VCaP (cell line): ENCODE results near the gene SYT6.

Experiments
- H3K27ac ChIP-seq: fragments of 450-650 bp; 2 replicates; pipeline ENCODE4 v1.5.1; 2017
- CTCF ChIP-seq: fragments of 450-650 bp; conservative IDR thresholded peaks from 2 replicates; pipeline ENCODE4 v1.5.1; 2017; ENCODE audit warnings: mild to moderate bottlenecking, moderate library complexity

The SYT6 gene

GRCh38 chr1:114107474-114108435 lies 45.9 kb downstream of the SYT6 start:
- 0 out of 2 replicates have a peak, but pooled peaks have one; percentile 8 for TF ChIP-seq CTCF
- no peak overlapping the region for H3K27ac ChIP-seq

GRCh38 chr1:114105421-114105979 lies 48.2 kb downstream of the SYT6 start:
- no peak for TF ChIP-seq CTCF
- H3K27ac ChIP-seq, result no peak overlapping the region

GRCh38 chr1:114104949-114105348 lies 48.7 kb downstream of the SYT6 start:
- TF ChIP-seq CTCF, result no peak; the same call in 1 of the 2 replicates
- H3K27ac ChIP-seq, result no peak overlapping the region

- TF ChIP-seq CTCF, result no peak
- no peak overlapping the region for H3K27ac ChIP-seq
These were observed 49.7 kb downstream of the SYT6 start for GRCh38 chr1:114103992-114104391.

DNA sequence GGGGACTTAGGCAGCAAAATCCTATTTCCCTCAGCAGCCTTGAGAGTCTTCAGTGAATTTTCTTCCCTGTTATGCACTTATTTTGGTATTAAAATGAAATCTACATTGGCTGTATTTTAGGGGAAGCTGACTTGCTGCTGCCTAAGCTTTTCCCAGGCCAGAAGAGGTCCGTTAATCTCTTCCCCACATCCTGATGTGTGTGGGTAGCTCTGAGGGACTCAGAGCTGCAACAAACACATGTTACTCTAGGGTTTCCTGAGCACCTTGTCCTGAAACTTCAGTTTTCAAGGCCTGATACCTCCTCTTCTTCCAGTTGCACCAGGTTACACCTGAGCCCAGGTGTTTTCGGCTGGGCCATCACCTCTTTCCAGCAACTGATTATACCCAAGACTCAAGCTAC lies 51.5 kb downstream of the SYT6 start:
- no peak for TF ChIP-seq CTCF
- no peak overlapping the region for H3K27ac ChIP-seq

- no peak overlapping the region for H3K27ac ChIP-seq
- TF ChIP-seq CTCF, result no peak
These were observed 53.5 kb downstream of the SYT6 start for GRCh38 chr1:114100148-114100547.

DNA sequence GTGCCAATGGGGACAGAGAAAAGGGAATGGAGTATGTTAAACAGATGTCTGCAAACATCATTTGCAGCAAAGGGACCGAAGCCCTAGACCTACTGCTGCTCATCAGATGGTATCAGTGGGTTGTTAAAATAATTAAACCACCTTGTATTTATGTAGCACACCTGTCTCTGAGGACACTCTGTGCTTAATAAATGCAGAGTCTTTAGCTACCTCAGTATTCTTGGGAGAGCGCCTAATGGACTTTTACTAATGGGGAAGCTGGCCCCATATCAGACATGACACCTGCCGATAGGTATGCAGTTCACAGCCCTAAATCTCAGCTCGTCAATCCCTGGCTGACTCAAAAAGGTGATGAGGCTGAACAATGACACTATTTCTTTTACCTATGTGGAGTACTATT lies 54.4 kb downstream of the SYT6 start:
- H3K27ac ChIP-seq, result no peak overlapping the region
- TF ChIP-seq CTCF, result no peak
